Suppressor macrophage (primary cell): ENCODE results near the gene PAQR7.
"Not testable (repeated sequence)": the region's sequence is repeated elsewhere in the genome, so short reads cannot be mapped to it uniquely, and the experiment has no call there.

Source experiments
- DNase-seq, 4 experiments: peaks; one replicate each; pipeline ENCODE4 v3.0.0-alpha.2; 2020 to 2022

PAQR7 gene

GRCh38 chr1:25844536-25845337, 30.8 kb downstream of the PAQR7 start:
- DNase-seq, result peak in 3 of 4 experiments; percentile 9 to 56 (median 51)

- no peak for DNase-seq
Measured at GRCh38 chr1:25843483-25843882, 32.0 kb downstream of the PAQR7 start.

- DNase-seq, result not testable (repeated sequence)
Measured at GRCh38 chr1:25839808-25840207, 35.7 kb downstream of the PAQR7 start.

- no peak for DNase-seq
Measured at GRCh38 chr1:25837262-25837875, 38.1 kb downstream of the PAQR7 start.

- DNase-seq, result no peak
Measured at GRCh38 chr1:25836695-25837094, 38.8 kb downstream of the PAQR7 start.

GRCh38 chr1:25834894-25835293, 40.6 kb downstream of the PAQR7 start:
- DNase-seq, result no peak

GRCh38 chr1:25833158-25833557, 42.4 kb downstream of the PAQR7 start:
- DNase-seq, result no peak

GRCh38 chr1:25832336-25833037, 43.0 kb downstream of the PAQR7 start:
- no peak for DNase-seq

GRCh38 chr1:25831569-25832196, 43.8 kb downstream of the PAQR7 start:
- no peak for DNase-seq

- no peak for DNase-seq
Measured at GRCh38 chr1:25829046-25829445, 46.5 kb downstream of the PAQR7 start.

GRCh38 chr1:25828491-25828890, 47.0 kb downstream of the PAQR7 start:
- DNase-seq, result no peak

- DNase-seq, result no peak
Measured at GRCh38 chr1:25826571-25826970, 48.9 kb downstream of the PAQR7 start.

- no peak for DNase-seq
Measured at GRCh38 chr1:25825605-25826004, 49.9 kb downstream of the PAQR7 start.

- DNase-seq, result no peak
Measured at GRCh38 chr1:25821630-25822091, 53.8 kb downstream of the PAQR7 start.

GRCh38 chr1:25821112-25821476, 54.4 kb downstream of the PAQR7 start:
- DNase-seq, result no peak

- DNase-seq, result peak; percentile 67 to 82 (median 82)
Measured at GRCh38 chr1:25820247-25821111, 55.0 kb downstream of the PAQR7 start.

- peak; percentile 71 to 90 (median 80) for DNase-seq
Measured at GRCh38 chr1:25819491-25820246, 55.8 kb downstream of the PAQR7 start, which contains the start of gene MTFR1L. TSS of gene MTFR1L (plus strand) at chr1:25819954. CDS start at chr1:25823105, 3,151 bp downstream.

GRCh38 chr1:25818569-25818968, 56.9 kb downstream of the PAQR7 start:
- DNase-seq, result no peak

- DNase-seq, result no peak
Measured at GRCh38 chr1:25817840-25818501, 57.5 kb downstream of the PAQR7 start.

GRCh38 chr1:25816112-25816718, 59.3 kb downstream of the PAQR7 start:
- no peak for DNase-seq
